ENCODE results near the gene DLX4.
A peak's percentile ranks its signal among the peaks of the same experiment; 100 is the strongest.

Gene DLX4

GRCh38 chr17:49985310-49985990 lies 16.5 kb downstream of the DLX4 start:
- Histone ChIP-seq H3K9me3 (ENCODE audit: control insufficient read depth, low read length) (no peaks in the 10 kb centered on the region), H3K4me3 (ENCODE audit: low read length) (no peak overlapping the region), H3K9ac (ENCODE audit: low read length) (no peak overlapping the region), H3K27me3 (ENCODE audit: control insufficient read depth, insufficient read depth, low read length) (peaks cover 63% of the 10 kb centered on the region), H3K4me1 (ENCODE audit: control insufficient read depth, insufficient read depth, low read length) (no peaks in the 10 kb centered on the region), H3K36me3 (ENCODE audit: control insufficient read depth, insufficient read depth, low read length) (no peaks in the 10 kb centered on the region)

- Histone ChIP-seq H3K36me3 (ENCODE audit: control insufficient read depth, insufficient read depth, low read length) (no peaks in the 10 kb centered on the region), H3K4me3 (ENCODE audit: low read length) (no peak overlapping the region), H3K27me3 (ENCODE audit: control insufficient read depth, insufficient read depth, low read length) (peaks cover 64% of the 10 kb centered on the region), H3K9me3 (ENCODE audit: control insufficient read depth, low read length) (no peaks in the 10 kb centered on the region), H3K9ac (ENCODE audit: low read length) (no peak overlapping the region), H3K4me1 (ENCODE audit: control insufficient read depth, insufficient read depth, low read length) (no peaks in the 10 kb centered on the region)
Observed at GRCh38 chr17:49986396-49987289, 17.7 kb downstream of the DLX4 start.

GRCh38 chr17:49987290-49987585 lies 18.2 kb downstream of the DLX4 start:
- H3K4me1 ChIP-seq (ENCODE audit: control insufficient read depth, insufficient read depth, low read length), result no peaks in the 10 kb centered on the region
- no peak overlapping the region for H3K4me3 ChIP-seq (ENCODE audit: low read length)
- H3K27me3 ChIP-seq (ENCODE audit: control insufficient read depth, insufficient read depth, low read length), result peaks cover 66% of the 10 kb centered on the region
- H3K9me3 ChIP-seq (ENCODE audit: control insufficient read depth, low read length), result no peaks in the 10 kb centered on the region
- no peaks in the 10 kb centered on the region for H3K36me3 ChIP-seq (ENCODE audit: control insufficient read depth, insufficient read depth, low read length)
- no peak overlapping the region for H3K9ac ChIP-seq (ENCODE audit: low read length)

- H3K4me1 ChIP-seq (ENCODE audit: control insufficient read depth, insufficient read depth, low read length), result no peaks in the 10 kb centered on the region
- H3K36me3 ChIP-seq (ENCODE audit: control insufficient read depth, insufficient read depth, low read length), result no peaks in the 10 kb centered on the region
- H3K9ac ChIP-seq (ENCODE audit: low read length), result no peak overlapping the region
- H3K4me3 ChIP-seq (ENCODE audit: low read length), result no peak overlapping the region
- no peaks in the 10 kb centered on the region for H3K9me3 ChIP-seq (ENCODE audit: control insufficient read depth, low read length)
- H3K27me3 ChIP-seq (ENCODE audit: control insufficient read depth, insufficient read depth, low read length), result peaks cover 70% of the 10 kb centered on the region
Observed at GRCh38 chr17:49987681-49988441, 18.9 kb downstream of the DLX4 start.

GRCh38 chr17:49989518-49989880 lies 20.5 kb downstream of the DLX4 start:
- Histone ChIP-seq H3K4me3 (ENCODE audit: low read length) (no peak overlapping the region), H3K9me3 (ENCODE audit: control insufficient read depth, low read length) (no peaks in the 10 kb centered on the region), H3K27me3 (ENCODE audit: control insufficient read depth, insufficient read depth, low read length) (peaks cover 83% of the 10 kb centered on the region), H3K4me1 (ENCODE audit: control insufficient read depth, insufficient read depth, low read length) (peaks cover 14% of the 10 kb centered on the region), H3K9ac (ENCODE audit: low read length) (no peak overlapping the region), H3K36me3 (ENCODE audit: control insufficient read depth, insufficient read depth, low read length) (no peaks in the 10 kb centered on the region)

GRCh38 chr17:49990331-49990730 lies 21.3 kb downstream of the DLX4 start:
- Histone ChIP-seq H3K4me1 (ENCODE audit: control insufficient read depth, insufficient read depth, low read length) (peaks cover 18% of the 10 kb centered on the region), H3K9ac (ENCODE audit: low read length) (no peak overlapping the region), H3K36me3 (ENCODE audit: control insufficient read depth, insufficient read depth, low read length) (no peaks in the 10 kb centered on the region), H3K9me3 (ENCODE audit: control insufficient read depth, low read length) (no peaks in the 10 kb centered on the region), H3K27me3 (ENCODE audit: control insufficient read depth, insufficient read depth, low read length) (peaks cover 85% of the 10 kb centered on the region), H3K4me3 (ENCODE audit: low read length) (no peak overlapping the region)

- no peaks in the 10 kb centered on the region for H3K36me3 ChIP-seq (ENCODE audit: control insufficient read depth, insufficient read depth, low read length)
- no peak overlapping the region for H3K4me3 ChIP-seq (ENCODE audit: low read length)
- no peaks in the 10 kb centered on the region for H3K9me3 ChIP-seq (ENCODE audit: control insufficient read depth, low read length)
- H3K27me3 ChIP-seq (ENCODE audit: control insufficient read depth, insufficient read depth, low read length), result peaks cover 84% of the 10 kb centered on the region
- H3K4me1 ChIP-seq (ENCODE audit: control insufficient read depth, insufficient read depth, low read length), result peaks cover 18% of the 10 kb centered on the region
- H3K9ac ChIP-seq (ENCODE audit: low read length), result no peak overlapping the region
Observed at GRCh38 chr17:49990921-49991320, 21.9 kb downstream of the DLX4 start.

- peaks cover 19% of the 10 kb centered on the region for H3K4me1 ChIP-seq (ENCODE audit: control insufficient read depth, insufficient read depth, low read length)
- H3K27me3 ChIP-seq (ENCODE audit: control insufficient read depth, insufficient read depth, low read length), result peaks cover 88% of the 10 kb centered on the region
- no peak overlapping the region for H3K9ac ChIP-seq (ENCODE audit: low read length)
- no peak overlapping the region for H3K4me3 ChIP-seq (ENCODE audit: low read length)
- no peaks in the 10 kb centered on the region for H3K9me3 ChIP-seq (ENCODE audit: control insufficient read depth, low read length)
- H3K36me3 ChIP-seq (ENCODE audit: control insufficient read depth, insufficient read depth, low read length), result no peaks in the 10 kb centered on the region
Observed at GRCh38 chr17:49991409-49991808, 22.4 kb downstream of the DLX4 start.

- H3K9me3 ChIP-seq (ENCODE audit: control insufficient read depth, low read length), result no peaks in the 10 kb centered on the region
- H3K27me3 ChIP-seq (ENCODE audit: control insufficient read depth, insufficient read depth, low read length), result peaks cover 92% of the 10 kb centered on the region
- peaks cover 28% of the 10 kb centered on the region for H3K4me1 ChIP-seq (ENCODE audit: control insufficient read depth, insufficient read depth, low read length)
- H3K4me3 ChIP-seq (ENCODE audit: low read length), result no peak overlapping the region
- H3K9ac ChIP-seq (ENCODE audit: low read length), result no peak overlapping the region
- no peaks in the 10 kb centered on the region for H3K36me3 ChIP-seq (ENCODE audit: control insufficient read depth, insufficient read depth, low read length)
Observed at GRCh38 chr17:49992191-49992932, 23.4 kb downstream of the DLX4 start.

- no peak overlapping the region for H3K9ac ChIP-seq (ENCODE audit: low read length)
- peaks cover 92% of the 10 kb centered on the region for H3K27me3 ChIP-seq (ENCODE audit: control insufficient read depth, insufficient read depth, low read length)
- H3K9me3 ChIP-seq (ENCODE audit: control insufficient read depth, low read length), result no peaks in the 10 kb centered on the region
- peaks cover 28% of the 10 kb centered on the region for H3K4me1 ChIP-seq (ENCODE audit: control insufficient read depth, insufficient read depth, low read length)
- no peak overlapping the region for H3K4me3 ChIP-seq (ENCODE audit: low read length)
- H3K36me3 ChIP-seq (ENCODE audit: control insufficient read depth, insufficient read depth, low read length), result no peaks in the 10 kb centered on the region
Observed at GRCh38 chr17:49992933-49993422, 24.0 kb downstream of the DLX4 start.

GRCh38 chr17:49993423-49994060 lies 24.6 kb downstream of the DLX4 start:
- Histone ChIP-seq H3K36me3 (ENCODE audit: control insufficient read depth, insufficient read depth, low read length) (no peaks in the 10 kb centered on the region), H3K4me1 (ENCODE audit: control insufficient read depth, insufficient read depth, low read length) (peaks cover 34% of the 10 kb centered on the region), H3K27me3 (ENCODE audit: control insufficient read depth, insufficient read depth, low read length) (peaks cover 89% of the 10 kb centered on the region), H3K9me3 (ENCODE audit: control insufficient read depth, low read length) (no peaks in the 10 kb centered on the region), H3K9ac (ENCODE audit: low read length) (peak overlapping the region; percentile 8), H3K4me3 (ENCODE audit: low read length) (no peak overlapping the region)
